ENCODE measurements around the gene SND1.

Gene SND1

GRCh38 chr7:128100949-128101713 lies 449.1 kb downstream of the SND1 start:
- Histone ChIP-seq H3K4me3 (replicated peaks; ENCODE audit: insufficient read depth, low read length) (no peak overlapping the region), H3K27ac (replicated peaks) (no peak overlapping the region), H3K27me3 (ENCODE audit: insufficient read depth, poor library complexity, severe bottlenecking) (no peaks in the 10 kb centered on the region)
- DNase-seq (ENCODE audit: low read depth in 1 of 2, low spot score in 1 of 2), result no peak
- TF ChIP-seq, protein P1, sequence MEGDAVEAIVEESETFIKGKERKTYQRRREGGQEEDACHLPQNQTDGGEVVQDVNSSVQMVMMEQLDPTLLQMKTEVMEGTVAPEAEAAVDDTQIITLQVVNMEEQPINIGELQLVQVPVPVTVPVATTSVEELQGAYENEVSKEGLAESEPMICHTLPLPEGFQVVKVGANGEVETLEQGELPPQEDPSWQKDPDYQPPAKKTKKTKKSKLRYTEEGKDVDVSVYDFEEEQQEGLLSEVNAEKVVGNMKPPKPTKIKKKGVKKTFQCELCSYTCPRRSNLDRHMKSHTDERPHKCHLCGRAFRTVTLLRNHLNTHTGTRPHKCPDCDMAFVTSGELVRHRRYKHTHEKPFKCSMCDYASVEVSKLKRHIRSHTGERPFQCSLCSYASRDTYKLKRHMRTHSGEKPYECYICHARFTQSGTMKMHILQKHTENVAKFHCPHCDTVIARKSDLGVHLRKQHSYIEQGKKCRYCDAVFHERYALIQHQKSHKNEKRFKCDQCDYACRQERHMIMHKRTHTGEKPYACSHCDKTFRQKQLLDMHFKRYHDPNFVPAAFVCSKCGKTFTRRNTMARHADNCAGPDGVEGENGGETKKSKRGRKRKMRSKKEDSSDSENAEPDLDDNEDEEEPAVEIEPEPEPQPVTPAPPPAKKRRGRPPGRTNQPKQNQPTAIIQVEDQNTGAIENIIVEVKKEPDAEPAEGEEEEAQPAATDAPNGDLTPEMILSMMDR (IDR thresholded peaks at IDR 0.05; ENCODE audit: insufficient read depth, low read length), result no peak
- TF ChIP-seq GABPA (IDR thresholded peaks at IDR 0.05; ENCODE audit: low read depth) (no peak), SPI1 (IDR thresholded peaks at IDR 0.05; ENCODE audit: borderline replicate concordance, low read depth) (no peak), REST (IDR thresholded peaks at IDR 0.05; ENCODE audit: insufficient replicate concordance, low read depth) (no peak), POLR2AphosphoS5 (IDR thresholded peaks at IDR 0.05; ENCODE audit: low read depth) (no peak; the same call in 1 of the 2 replicates)

DNA sequence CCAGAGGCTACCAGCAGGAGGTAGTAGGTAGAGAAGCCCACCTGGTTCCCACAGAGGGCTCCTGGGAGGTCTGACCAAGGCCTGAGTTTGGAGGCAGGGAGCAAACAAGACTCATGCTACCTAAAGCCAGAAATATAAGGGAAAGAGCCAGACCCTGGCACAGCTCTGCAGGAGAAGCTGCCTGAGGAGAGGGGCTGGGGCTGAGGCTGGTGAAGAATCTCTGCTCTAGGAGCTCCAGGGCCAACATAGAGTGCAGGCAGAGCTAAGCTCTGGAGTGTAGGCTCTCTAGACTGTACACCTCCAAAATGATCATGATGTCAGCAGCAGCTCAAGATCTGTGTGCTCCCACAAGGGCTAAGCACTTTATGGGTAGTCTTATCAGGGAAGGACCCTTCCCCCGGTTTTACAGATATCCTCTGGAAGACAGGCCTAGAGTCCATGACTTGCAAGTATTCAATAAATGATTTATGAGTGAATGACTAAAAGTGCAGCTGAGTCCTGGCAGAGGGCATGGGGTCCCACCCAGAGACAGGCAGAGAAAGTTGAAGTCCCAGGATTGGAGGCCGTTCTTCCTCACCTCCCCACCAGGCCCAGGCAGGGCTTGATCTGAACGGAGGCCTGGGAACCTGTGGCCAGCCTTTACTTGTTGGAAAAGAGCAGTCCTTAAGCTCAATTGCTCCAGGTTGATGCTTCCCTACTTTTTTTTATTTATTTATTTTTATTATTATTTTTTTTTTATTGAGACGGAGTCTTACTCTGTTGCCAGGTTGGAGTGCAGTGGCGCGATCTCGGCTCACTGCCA lies 450.7 kb downstream of the SND1 start:
- no peak for DNase-seq (ENCODE audit: low read depth in 1 of 2, low spot score in 1 of 2)
- H3K27me3 ChIP-seq (ENCODE audit: insufficient read depth, poor library complexity, severe bottlenecking), result no peaks in the 10 kb centered on the region

More for the DNA sequence above, 450.7 kb downstream of the SND1 start:
- Histone ChIP-seq H3K27ac (replicated peaks) (no peak overlapping the region), H3K4me3 (replicated peaks; ENCODE audit: insufficient read depth, low read length) (no peak overlapping the region)
- TF ChIP-seq REST (IDR thresholded peaks at IDR 0.05; ENCODE audit: insufficient replicate concordance, low read depth) (no peak), POLR2AphosphoS5 (IDR thresholded peaks at IDR 0.05; ENCODE audit: low read depth) (no peak), SPI1 (IDR thresholded peaks at IDR 0.05; ENCODE audit: borderline replicate concordance, low read depth) (no peak), GABPA (IDR thresholded peaks at IDR 0.05; ENCODE audit: low read depth) (no peak)
- TF ChIP-seq, protein P1 (IDR thresholded peaks at IDR 0.05; ENCODE audit: insufficient read depth, low read length), result no peak

Data from HL-60 (cell line).